Uterus (tissue), 2 donors: Measurements from ENCODE around the gene TIGD3.

Source experiments
- POLR2A ChIP-seq, 2 donors: fragments of 450-650 bp; IDR thresholded peaks; one replicate each; pipeline ENCODE4 v1.6.1; 2016; ENCODE audit warnings: antibody characterized with exemption in 2 of 2, mild to moderate bottlenecking in 1 of 2, moderate library complexity in 1 of 2
- TF ChIP-seq, protein P1 (sequence below), 4 experiments: fragments of 200-600 bp in 2 of 4; fragments of 450-650 bp in 2 of 4; sonication (generic) in 2 of 4; IDR thresholded peaks; one replicate each; pipeline ENCODE4 v1.5.1; 2016 to 2019; ENCODE audit warnings: antibody characterized with exemption in 4 of 4, mild to moderate bottlenecking in 2 of 4, moderate library complexity in 1 of 4

DNA sequence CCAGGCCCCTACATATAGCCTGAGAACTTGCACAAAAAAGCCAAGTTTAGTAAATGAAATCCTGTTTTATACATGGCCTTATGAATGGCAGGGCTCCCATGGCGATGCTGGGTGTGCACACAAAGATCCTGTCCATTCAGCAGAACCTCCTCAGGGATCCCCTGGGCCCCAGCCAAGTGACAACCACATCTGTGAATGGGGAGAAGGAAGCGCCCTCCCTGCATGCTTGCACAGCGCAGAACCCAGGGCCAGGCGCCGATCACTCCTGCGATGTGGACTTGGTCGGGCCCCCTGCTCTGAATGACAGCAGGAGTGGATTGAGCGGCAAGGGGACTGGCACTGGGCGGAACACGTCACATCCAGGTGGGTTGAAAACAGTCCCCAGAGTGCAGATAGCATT is 44.3 kb upstream of the TIGD3 start:
- TF ChIP-seq, protein P1, sequence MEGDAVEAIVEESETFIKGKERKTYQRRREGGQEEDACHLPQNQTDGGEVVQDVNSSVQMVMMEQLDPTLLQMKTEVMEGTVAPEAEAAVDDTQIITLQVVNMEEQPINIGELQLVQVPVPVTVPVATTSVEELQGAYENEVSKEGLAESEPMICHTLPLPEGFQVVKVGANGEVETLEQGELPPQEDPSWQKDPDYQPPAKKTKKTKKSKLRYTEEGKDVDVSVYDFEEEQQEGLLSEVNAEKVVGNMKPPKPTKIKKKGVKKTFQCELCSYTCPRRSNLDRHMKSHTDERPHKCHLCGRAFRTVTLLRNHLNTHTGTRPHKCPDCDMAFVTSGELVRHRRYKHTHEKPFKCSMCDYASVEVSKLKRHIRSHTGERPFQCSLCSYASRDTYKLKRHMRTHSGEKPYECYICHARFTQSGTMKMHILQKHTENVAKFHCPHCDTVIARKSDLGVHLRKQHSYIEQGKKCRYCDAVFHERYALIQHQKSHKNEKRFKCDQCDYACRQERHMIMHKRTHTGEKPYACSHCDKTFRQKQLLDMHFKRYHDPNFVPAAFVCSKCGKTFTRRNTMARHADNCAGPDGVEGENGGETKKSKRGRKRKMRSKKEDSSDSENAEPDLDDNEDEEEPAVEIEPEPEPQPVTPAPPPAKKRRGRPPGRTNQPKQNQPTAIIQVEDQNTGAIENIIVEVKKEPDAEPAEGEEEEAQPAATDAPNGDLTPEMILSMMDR (IDR thresholded peaks at IDR 0.05) = no peak
- TF ChIP-seq POLR2A (IDR thresholded peaks at IDR 0.05) = no peak
